ENCODE results near the gene SDCCAG8. TPM values are rescaled to one million over a fixed set of nuclear protein-coding genes. Genes with fewer than 3 reads are reported as not detected.
A peak's percentile ranks its signal among the peaks of the same experiment; 100 is the strongest.

Gene SDCCAG8
- total and polyA plus RNA-seq, 4 donors = 8.5 to 25.8 (median 17.5) TPM

GRCh38 chr1:243270097-243270864, 14.4 kb downstream of the SDCCAG8 start:
- Histone ChIP-seq H3K9ac (ENCODE audit: low read depth in 1 of 2, low read length in 2 of 2) (no peak overlapping the region), H3K4me1 (ENCODE audit: control insufficient read depth in 4 of 4, insufficient read depth in 4 of 4, low read length in 3 of 4) (peaks cover 0 to 10% (median 2%) of the 10 kb centered on the region in 4 donors), H3K4me3 (ENCODE audit: low read depth in 1 of 3, low read length in 3 of 3) (no peak overlapping the region), H3K27me3 (ENCODE audit: control insufficient read depth in 4 of 4, insufficient read depth in 4 of 4, low read length in 3 of 4) (no peaks in the 10 kb centered on the region), H3K36me3 (ENCODE audit: control insufficient read depth in 4 of 4, insufficient read depth in 3 of 4, low read depth in 1 of 4, low read length in 3 of 4) (peaks cover 0 to 18% (median 7%) of the 10 kb centered on the region in 4 donors), H3K27ac (ENCODE audit: low read depth in 1 of 2, low read length in 2 of 2) (peak overlapping the region; percentile 40 to 64), H3K9me3 (ENCODE audit: control insufficient read depth in 4 of 4, low read length in 3 of 4) (no peaks in the 10 kb centered on the region)
- TF ChIP-seq ZBTB33 (IDR thresholded peaks at IDR 0.05) (no peak), CTCF (IDR thresholded peaks at IDR 0.05; ENCODE audit: low read depth, low read length, missing input control) (no peak), FOXA1 (IDR thresholded peaks at IDR 0.05) (no peak), JUND (IDR thresholded peaks at IDR 0.05) (no peak), REST (IDR thresholded peaks at IDR 0.05) (no peak), FOXA2 (IDR thresholded peaks at IDR 0.05) (no peak), ATF3 (IDR thresholded peaks at IDR 0.05) (no peak), HNF4A (conservative IDR thresholded peaks at IDR 0.05) (no peak), SP1 (IDR thresholded peaks at IDR 0.05) (no peak), MAX (IDR thresholded peaks at IDR 0.05) (no peak), NR2F2 (IDR thresholded peaks at IDR 0.05) (no peak), YY1 (IDR thresholded peaks at IDR 0.05) (no peak), RXRA (IDR thresholded peaks at IDR 0.05) (no peak), EGR1 (IDR thresholded peaks at IDR 0.05; ENCODE audit: low read depth in 2 of 2) (no peak), TAF1 (conservative IDR thresholded peaks at IDR 0.05) (no peak), RAD21 (IDR thresholded peaks at IDR 0.05) (no peak), HNF4G (IDR thresholded peaks at IDR 0.05) (no peak), GABPA (IDR thresholded peaks at IDR 0.05 in 1 of 2, conservative IDR thresholded peaks at IDR 0.05 in 1 of 2) (no peak)
- DNase-seq (ENCODE audit: low spot score) = no peak
- 78% methylated on average over 6 of the region's 6 CpGs for WGBS
